C1 segment of cervical spinal cord (tissue), 14 donors: ENCODE measurements around the gene ECSIT.
A peak's percentile ranks its signal among the peaks of the same experiment; 100 is the strongest.

Source experiments
- DNase-seq, 14 donors: peaks; one replicate each; lab custom pipeline; 2025; lab: John Stamatoyannopoulos, UW

The ECSIT gene

DNA sequence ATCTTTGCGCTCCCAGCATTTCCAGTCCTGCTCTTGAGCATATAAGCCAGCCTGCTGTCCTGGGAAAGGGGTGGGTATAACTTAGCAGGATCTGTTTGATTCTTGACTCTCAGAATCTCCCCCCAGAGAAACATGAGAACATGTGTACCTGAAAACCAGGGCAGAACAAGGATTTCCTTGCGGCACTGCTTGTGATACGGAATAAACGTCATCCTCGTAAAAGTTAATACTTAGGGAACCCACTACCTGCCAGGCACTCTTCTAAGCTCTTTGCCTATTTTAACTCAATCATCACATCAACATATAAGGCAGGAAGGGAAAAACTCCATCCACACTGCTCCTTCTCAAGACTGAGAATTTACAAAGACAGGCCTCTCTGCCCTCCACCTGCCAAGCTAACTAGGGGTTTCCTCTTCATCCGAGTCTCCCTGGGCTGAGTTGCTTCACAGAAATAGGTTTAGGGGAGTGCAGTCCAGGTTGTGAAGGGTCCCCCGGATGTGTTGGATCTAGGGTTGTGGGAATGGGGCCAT lies 24.4 kb downstream of the ECSIT start:
- no peak for DNase-seq

GRCh38 chr19:11499890-11500420 lies 29.0 kb downstream of the ECSIT start:
- DNase-seq, result no peak

DNA sequence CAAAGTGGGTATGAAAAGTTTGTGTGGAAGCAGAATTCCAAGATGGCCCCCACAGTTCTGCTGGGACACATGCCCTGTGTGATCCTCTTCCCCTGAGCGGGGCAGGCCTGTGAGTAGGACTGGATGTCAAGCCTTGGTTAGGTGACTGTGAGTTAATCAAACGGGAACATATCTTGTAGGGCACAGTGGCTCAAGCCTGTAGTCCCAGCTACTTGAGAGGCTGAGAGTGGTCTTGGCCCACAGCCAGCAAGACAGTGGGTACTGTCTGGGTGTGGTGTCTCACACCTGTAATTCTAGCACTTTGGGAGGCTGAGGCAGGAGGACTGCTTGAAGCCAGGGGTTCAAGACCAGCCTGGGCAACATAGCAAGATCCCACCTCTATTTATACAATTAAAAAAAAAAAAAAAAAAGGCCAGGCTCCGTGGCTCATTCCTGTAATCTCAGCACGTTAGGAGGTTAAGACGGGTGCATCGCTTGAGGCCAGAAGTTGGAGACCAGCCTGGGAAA lies 29.7 kb downstream of the ECSIT start:
- no peak for DNase-seq

- DNase-seq, result peak in 6 of 14 donors; percentile 13 to 40 (median 26)
These were observed 32.4 kb downstream of the ECSIT start for GRCh38 chr19:11496391-11497163.

- DNase-seq, result no peak
These were observed 33.0 kb downstream of the ECSIT start for GRCh38 chr19:11495885-11496284.

- DNase-seq, result peak in 5 of 14 donors; percentile 7 to 96 (median 13)
These were observed 33.5 kb downstream of the ECSIT start for GRCh38 chr19:11495481-11495880.

GRCh38 chr19:11494634-11495285 lies 34.2 kb downstream of the ECSIT start:
- DNase-seq, result peak in 2 of 14 donors; percentile 20 to 88

- no peak for DNase-seq
These were observed 39.6 kb downstream of the ECSIT start for GRCh38 chr19:11489378-11489777.

GRCh38 chr19:11486661-11487503 lies 42.1 kb downstream of the ECSIT start:
- no peak for DNase-seq

GRCh38 chr19:11485245-11485837 lies 43.6 kb downstream of the ECSIT start:
- DNase-seq, result peak in 1 of 14 donors; percentile 54

DNA sequence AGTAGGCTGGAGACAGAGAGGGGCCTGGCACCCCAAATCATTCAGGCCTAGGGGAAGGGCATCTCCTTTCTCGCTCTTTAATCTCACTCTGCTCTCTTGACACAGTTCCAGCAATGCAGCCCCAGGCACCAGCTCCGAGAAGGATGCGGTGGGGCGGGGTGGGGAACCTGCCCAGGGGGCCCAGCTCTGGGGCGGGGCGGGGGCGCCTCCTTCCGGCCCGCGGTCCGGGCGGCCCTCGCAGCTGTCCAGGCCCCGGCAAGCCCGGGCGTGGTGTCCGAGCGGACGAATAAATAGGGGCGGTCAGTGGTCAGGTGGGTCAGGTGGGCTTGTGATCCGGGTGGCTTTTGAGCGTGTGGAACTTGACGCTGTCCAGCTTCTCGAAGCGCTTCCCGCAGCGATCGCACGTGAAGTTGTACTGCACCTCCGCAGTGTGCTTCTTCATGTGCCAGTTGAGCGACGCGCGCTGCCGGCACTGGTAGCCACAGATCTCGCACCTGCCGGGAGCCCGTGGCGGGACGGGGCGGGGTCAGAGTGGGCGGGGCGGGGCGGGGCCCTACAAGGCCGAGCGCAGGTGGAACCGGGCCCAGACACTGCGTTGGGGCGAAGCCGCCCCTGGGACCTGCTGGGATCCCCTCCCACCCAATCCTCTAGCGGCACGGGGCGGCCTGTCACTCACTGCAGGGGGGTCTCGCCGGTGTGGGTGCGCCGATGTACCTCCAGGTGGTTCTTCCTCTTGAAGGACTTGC lies 45.4 kb downstream of the ECSIT start:
- DNase-seq, result no peak

GRCh38 chr19:11482384-11483050 lies 46.4 kb downstream of the ECSIT start:
- peak in 13 of 14 donors; percentile 81 to 96 (median 89) for DNase-seq

GRCh38 chr19:11481534-11482383 lies 47.2 kb downstream of the ECSIT start:
- DNase-seq, result peak; percentile 35 to 98 (median 92)

DNA sequence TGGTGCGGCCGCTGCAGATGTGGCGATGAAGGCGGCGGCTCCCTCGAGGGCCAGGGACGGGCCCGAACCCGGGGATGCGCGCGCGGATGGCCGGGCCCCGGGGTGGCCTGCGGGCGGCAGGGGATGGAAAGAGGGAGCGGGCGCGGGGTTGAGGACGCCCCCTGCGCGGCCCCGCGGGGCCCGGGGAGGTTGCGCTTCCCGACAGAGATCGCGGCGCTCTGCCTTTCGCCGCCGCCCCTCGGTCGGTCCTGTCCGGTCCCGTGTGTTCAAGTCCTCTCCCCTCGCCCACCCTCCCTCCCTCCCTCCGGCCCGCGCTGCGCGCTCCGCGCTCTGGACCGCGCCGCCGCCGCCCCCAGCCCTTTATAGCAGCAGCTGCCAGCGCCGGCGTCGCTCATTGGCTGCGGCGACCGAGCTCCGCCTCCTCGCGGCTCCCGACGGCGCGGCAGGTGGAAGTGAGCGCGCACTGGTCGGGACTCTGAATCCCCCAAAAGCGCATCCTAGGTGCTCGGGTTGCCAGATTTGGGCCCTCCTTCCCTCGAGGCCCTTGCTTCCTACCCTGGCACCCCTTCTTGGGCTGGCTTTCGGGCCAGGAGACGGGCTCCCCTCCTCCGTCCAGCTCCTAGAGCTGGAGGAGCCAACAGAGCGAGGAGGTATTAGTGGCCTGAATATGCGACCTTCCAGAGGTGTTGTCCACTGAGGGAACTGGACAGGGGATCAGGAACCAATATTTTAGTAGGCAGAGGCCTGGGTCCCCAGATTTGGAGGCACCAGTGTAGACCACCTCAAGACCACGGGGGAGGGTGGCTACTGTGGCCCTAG lies 48.0 kb downstream of the ECSIT start, which contains the start of gene ELAVL3:
ELAVL3 (minus strand) TSS at position 332 of the 819 bp plus-strand sequence. CDS start 438 bp downstream, outside the sequence.
- DNase-seq, result peak in 13 of 14 donors; percentile 12 to 77 (median 57)

GRCh38 chr19:11479898-11480714 lies 48.8 kb downstream of the ECSIT start:
- DNase-seq, result peak in 8 of 14 donors; percentile 16 to 52 (median 38)

DNA sequence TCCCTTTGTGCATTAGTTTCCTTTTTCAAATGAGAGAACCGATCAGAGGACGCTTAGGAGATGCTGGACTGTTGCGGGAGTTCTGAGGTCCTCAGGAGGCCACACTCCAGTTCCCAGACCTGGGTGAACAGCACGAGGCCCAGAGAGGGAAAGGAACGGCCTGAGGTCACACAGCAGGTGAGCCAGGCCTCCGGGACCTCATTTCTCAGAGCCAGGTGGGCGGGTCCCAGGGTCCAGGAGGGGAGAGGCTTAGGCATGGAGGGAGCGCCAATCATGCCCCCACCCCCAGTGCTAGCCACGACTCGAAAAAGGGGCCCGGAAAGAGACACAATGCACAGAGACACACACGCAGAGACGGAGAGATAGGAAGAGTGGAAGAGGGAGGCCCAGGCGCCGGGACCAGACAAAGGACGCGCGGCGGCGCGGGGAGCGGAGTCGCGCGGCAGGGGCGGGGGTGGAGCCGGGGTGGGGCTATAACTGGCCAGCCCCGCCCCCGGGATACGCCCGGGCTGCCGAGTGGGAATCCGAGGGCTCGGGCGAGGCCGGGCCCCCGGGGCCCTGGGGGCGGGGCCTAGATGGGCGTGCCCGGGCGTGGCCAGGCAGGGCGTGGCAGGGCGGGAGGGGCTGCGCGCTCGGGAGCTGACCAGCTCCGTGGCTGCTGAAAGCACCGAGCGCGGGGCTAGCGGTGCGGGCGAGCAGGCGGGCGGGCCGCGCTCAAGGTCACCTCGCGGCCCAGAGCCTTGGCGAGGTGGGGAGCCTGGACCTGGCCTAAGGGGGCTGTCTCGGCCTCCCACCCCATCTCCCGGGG lies 49.6 kb downstream of the ECSIT start:
- peak in 13 of 14 donors; percentile 19 to 81 (median 48) for DNase-seq
